Myocyte (in vitro differentiated cells): Measurements from ENCODE around the gene TAP2. TPM values are rescaled to one million over a fixed set of nuclear protein-coding genes. Genes with fewer than 3 reads are reported as not detected.
"Not testable (repeated sequence)": the region's sequence is repeated elsewhere in the genome, so short reads cannot be mapped to it uniquely, and the experiment has no call there.

Experiments
- DNase-seq: peaks from one replicate; pipeline ENCODE4 v3.0.0-alpha.2; 2012; ENCODE audit warnings: low read depth
- total RNA-seq: library from RNA; depleted of rRNA; stranded (reverse); fragments of >200 nt; gene quantifications from 2 replicates; pipeline ENCODE4 v1.2.3, GENCODE V29; 2014

TAP2 gene
- total RNA-seq, 1 donor from 2014 or later: 4.1 TPM

DNA sequence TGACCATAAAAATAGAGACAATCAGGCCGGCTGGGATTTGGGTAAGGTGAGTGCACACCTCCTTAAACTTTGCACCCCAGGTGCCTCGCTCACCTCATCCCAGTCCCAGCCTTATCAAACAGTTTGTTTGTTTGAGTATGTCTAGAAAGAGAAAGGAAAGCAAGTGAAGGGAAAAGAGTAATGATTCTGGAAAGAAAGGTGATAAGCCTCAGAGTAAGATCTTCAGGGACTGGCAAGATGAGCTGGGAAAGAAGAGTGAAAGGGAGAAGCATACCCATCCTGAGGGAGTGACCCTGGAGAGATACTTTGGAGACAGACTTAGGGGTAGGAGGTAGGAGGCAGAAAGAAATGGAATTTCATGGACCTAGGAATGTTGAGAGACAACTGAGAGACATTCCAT lies 1.7 kb downstream of the TAP2 start:
- DNase-seq: no peak

DNA sequence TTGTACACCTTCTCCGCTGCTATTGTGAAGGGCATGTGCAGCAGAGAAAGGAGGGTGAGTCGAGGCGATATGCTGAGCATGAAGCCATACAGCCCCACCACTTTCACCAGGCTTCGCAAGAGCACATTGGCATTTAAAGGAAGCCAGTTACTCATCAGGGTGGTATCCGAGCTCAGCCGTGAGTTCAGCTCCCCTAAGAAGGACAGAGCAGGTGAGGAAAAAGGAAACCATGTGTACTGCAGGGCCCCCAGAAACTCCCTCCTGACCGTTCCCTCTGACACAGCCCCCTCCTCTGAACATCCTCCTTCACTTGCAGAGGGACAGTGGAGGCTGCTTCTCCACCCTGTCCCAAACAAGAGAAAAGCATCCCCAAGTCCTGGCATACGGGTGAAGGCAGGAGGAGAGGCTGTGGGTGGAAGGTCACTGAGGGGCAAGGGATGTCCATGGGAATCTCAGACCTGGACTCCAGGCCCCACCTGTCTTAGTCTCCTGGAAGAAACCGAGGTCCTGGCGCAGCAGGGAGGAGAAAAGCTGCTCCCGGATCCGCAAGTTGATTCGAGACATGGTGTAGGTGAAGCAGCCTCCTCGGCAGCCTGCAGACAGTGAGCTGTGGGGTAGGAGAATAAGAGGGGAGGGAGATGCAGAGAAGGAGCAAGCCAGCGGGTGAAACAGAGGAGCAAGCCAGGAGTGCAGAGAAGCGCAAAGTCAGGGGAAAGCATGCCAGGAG lies 3.2 kb downstream of the TAP2 start:
- DNase-seq: no peak

DNA sequence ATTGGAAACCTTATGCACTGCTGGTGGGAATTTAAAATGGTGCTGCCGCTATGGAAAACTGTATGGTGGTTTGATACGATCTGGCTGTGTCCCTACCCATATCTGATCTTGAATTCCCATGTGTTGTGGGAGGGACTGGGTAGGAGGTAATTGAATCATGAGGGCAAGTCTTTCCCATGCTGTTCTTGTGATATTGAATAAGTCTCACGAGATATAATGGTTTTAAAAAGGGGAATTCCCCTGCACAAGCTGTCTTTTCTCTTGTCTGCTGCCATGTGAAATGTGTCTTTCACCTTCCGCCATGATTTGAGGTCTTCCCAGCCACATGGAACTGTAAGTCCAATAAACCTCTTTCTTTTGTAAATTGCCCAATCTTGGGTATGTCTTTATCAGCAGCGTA lies 4.9 kb downstream of the TAP2 start:
- no peak for DNase-seq

DNA sequence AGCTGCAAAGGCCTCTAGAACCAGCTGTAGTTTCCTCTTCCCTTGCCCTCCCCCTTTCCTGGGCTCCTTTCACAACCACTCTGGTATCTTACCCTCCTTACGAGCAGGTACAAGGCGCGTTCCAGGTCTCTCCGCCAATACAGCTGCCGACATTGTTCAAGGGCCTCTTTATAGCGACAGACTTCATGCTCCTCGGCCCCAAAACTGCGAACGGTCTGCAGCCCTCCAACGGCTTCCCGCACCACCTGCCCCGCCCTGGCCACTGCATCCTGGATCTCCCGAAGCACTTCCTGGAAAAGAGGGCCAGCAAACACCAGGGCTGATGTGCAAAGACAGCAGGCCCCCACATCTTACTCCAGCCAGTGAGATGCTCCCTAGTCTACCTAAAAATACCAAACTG lies 6.0 kb downstream of the TAP2 start:
- DNase-seq: no peak

DNA sequence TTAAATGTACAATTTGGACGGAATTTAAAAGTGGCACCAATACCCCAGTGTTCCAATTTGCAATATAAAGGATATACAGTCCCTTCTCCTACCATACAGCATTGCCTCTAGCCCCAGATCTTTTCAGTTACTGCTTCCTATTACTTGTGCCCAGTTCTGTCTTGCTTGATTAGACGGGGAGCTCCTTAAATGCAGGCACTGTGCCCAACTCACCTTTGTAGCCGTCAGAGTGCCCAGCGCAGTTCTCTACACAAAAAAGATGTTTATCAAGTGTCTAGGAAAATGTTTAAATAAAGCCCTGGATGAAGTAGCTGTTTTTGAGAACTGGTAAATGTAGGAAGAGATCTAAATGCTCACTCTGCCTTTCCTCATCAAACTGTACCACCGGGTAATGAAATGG lies 7.6 kb downstream of the TAP2 start:
- no peak for DNase-seq

DNA sequence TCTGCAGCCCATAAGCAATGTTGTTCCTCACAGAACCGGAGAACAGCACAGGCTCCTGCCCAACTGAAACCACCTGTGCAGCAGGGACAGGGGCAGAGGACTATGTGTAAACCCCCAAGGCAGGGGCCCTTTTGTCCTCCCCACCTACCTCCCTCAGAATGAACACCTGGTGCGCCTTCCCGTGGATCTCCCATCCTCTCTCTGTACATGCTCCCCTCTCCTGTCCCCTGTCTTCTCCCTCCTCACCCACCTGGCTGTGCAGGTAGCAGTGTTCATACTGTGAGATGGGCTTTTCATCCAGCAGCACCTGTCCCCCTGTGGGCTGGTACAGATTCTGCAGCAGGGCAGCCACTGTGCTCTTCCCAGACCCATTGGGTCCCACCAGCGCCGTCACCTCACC lies 8.5 kb downstream of the TAP2 start:
- DNase-seq: no peak

DNA sequence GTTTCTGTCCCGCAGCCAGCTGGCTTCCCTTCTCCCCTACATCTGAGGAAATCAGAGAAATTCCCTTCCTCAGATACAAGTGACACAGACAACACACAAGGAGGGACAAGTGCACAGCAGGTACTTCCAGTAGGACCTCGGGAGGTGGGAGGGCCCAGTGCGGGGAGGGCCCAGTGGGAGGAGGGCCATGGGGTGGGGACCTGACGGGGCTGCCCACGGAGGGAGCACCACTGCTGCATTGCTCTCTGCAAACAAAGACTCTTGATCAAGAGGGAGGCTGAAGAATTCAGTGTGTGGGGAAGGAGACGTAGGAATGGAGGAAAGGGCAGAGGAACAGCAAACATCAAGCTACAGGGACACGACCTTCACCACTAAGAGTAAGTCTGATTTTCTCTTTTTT lies 9.0 kb downstream of the TAP2 start:
- no peak for DNase-seq

DNA sequence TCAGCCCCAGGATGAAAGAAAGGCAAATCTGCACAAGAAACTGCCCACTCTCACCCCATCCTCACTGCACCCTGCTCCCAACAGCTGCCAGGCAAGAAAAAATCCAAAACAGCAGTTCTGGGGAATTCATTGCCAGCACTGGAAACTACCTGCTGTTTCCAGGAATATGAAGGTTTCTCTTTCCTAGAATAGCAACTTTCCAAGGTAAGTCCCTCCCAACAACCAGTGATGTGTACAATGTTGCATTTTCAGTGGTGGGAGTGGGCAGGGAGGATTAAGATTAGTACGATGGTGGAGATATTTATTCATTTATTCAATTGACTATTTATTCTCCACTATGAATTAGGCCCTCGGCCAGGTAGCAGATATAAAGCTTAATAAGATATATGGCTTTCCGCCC lies 11.5 kb downstream of the TAP2 start:
- peak; percentile 9 for DNase-seq

DNA sequence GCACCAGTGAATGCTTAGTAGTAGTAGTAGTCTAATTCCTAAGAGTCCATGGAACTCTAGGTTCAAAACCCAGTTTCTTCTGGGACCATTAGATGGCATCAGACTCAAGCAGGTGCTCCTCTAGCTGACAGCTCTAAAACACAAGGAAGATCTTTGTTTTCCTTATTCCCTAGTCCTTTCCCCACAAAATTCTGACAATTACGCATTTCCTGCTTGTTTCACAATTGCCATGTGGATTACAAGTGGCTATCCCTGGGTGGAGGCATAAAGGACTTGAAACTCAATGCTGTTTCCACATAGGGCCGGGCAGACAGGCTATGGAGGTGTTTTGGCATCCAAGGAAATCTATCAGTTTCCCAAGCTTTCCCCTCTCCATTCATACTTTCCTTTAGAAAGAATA lies 12.6 kb downstream of the TAP2 start:
- peak; percentile 45 for DNase-seq

DNA sequence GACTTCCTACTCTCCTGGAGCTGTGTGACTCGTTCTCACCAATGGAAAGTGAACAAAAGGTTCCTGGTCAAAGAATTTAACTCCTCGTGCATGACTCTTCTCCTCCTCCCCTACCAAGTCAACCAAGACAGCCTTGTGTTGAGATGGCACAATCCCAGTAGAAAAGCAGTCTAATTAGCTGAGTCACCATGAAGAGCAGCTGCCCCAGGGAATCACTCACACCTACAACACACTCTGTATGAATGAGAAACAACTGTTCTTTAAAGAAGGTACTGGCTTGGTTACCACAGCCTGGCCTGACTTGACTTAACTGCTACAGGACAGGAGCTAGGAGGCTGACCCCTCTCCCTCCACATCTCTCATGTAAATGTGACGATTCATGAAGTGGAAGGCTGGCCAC lies 18.8 kb downstream of the TAP2 start:
- peak; percentile 94 for DNase-seq

DNA sequence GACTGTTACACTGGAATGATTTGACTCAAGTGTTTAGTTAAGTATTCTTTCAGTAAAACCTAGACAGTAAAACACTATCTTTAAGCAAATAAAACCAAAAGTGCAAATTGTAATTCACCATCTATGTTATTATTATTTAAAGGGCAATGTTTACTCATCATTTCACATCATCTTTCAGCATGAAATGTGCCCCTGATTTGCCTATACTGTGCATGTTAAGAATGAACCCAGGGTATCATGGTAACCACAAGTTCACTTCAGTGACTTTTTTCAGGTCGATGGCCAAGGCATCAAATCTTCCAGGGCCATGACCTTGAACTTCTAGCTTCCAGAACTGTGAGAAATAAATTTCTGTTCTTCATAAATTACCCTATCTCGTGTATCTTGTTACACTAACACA lies 19.7 kb downstream of the TAP2 start:
- no peak for DNase-seq

DNA sequence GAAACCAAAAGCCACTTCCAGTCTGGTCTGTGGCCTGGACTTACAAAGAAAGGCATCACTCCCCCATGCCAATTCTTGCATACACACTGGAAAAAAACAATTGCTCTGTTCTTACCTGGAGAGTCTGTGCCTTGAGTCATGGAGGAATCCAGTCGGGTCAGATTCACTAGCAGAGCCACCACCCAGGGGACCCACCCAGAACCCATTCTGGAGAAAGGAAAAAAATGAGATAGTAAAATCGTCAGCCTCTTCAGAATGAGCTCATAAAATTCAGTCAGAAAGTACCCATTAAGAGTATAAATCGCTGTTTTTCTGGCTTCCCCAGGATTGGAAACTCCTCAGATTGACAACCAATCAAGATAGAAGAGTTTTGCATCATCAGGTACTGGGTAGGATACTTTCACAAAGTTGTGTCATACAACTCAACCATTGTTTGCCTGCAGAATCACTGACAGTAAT lies 21.8 kb downstream of the TAP2 start, which contains the start of gene HLA-DOB:
HLA-DOB (minus strand) TSS at position 257 of the 459 bp plus-strand sequence; CDS start at position 206, 51 bp downstream.
- no peak for DNase-seq

DNA sequence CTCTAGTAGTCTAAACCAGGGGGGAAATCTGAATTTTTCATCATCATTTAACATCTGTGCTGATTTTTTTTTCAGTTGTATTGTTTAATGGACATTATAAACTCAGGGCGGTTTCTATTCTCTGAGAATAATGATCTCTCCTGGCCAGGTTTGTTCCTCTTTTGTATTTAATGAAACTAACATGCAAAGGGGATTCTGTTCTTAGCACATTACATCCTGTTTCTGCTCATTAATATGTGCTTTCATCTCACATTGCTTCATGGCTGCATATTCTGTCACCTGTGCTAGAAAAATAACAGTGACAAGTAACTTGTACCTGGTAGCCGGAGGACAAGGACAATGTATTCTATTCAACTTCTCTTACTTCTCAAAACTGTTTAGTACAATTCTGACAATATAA lies 22.5 kb downstream of the TAP2 start:
- DNase-seq: no peak

DNA sequence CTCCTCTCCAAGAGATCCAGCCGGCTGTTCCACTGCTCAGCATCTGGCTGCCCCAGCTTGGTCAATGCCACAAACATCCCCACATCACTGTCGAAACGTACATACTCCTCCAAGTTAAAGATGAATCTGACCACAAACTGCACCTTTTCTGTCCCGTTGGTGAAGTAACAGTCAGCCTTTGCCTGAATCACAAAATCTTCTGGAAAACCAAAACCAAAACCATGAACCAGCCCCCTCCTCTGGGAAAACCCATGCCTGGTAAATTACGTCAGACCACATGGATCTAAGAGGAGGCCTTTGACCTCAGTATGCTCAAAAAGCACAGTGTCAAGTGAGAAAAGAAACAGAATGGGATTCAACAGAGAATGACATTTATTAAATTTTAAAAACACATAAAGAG lies 23.4 kb downstream of the TAP2 start:
- no peak for DNase-seq

DNA sequence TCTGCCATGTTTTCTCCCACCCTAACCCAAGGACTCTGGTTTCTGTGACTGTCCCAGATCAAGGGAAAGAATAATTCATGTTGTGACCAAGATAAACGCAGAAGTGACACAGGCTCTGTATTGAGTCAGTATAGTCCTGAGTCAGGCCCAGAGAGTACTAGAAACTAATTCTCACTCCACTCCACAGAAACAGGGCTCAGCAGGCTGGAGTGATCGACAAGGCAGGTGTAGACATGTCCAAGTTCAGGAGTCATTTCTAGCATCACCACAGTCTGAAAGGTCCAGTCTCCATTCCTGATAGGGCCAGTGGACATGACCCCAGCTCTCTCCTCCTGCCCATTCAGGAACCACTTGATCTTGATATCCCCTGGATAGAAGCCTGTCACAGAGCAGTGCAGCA lies 24.4 kb downstream of the TAP2 start:
- no peak for DNase-seq

DNA sequence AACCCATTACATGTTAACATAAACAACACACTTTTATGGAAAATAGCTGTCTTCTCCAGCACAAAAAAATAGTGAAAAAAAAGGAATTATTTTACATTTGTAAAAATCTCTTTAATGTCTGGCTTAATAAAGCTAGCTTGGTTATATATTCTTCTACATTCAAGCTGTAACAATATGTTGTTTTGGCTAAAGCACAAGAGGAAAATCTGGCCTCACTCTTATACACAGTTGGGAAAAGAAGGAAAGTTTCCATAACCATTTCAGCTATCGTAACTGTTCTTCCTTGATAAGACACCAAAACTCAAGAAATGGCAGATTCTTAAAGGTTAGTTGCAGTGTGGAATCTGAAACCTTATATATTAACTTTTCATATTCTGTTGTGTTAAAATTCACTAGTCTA lies 29.4 kb downstream of the TAP2 start:
- DNase-seq: no peak

DNA sequence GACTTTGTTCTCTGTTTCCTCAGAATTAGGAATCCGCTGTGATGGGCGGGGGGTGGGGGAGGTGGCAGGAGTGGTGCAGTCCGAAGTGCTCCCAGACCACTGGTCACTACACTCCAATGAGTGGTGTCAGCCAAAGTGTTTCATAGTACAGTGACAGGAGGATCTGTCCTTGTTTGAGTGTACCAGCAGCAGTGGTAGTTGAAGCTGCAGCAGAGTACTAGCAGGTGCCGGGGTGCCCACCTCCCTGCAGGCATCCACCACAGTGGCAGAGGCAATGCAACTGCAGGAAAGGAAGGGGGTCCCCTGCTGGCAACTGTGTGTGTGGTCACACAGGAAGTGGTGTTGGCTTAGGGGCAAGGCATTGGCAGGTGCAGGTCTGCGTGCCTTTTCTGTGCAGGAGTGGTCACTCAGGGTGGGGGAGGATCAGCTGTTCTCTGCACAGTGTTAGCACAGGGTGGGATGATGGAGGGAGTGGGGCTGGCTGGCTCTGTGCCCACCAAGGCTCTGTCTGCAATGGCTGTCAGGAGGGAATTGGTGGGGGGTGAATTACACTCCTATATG lies 31.4 kb downstream of the TAP2 start:
- peak; percentile 46 for DNase-seq

DNA sequence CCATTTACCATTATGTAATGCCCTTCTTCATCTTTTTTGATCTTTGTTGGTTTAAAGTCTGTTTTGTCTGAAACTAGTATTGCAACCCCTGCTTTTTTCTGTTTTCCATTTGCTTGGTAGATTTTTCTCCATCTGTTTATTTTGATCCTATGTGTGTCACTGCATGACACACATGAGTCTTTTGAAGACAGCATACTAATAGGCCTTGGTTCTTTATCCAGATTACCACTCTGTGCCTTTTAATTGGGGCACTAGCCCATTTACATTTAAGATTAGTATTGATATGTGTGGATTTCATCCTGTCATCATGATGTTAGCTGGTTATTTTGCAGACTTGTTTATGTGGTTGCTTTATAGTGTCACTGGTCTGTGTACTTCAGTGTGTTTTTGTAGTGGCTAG lies 33.1 kb downstream of the TAP2 start:
- DNase-seq: not testable (repeated sequence)

DNA sequence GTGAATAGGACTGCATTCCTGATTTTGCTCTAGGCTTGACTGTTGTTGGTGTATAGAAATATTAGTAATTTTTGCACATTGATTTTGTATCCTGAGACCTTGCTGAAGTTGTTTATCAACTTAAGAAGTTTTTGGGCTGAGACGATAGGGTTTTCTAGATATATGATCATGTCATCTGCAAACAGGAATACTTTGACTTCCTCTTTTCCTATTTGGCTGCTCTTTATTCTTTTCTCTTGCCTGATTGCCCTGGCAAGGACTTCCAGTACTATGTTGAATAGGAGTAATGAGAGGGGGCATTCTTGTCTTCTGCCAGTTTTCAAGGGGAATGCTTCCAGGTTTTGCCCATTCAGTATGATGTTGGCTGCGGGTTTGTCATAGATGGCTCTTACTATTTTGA lies 35.1 kb downstream of the TAP2 start:
- DNase-seq: no peak

DNA sequence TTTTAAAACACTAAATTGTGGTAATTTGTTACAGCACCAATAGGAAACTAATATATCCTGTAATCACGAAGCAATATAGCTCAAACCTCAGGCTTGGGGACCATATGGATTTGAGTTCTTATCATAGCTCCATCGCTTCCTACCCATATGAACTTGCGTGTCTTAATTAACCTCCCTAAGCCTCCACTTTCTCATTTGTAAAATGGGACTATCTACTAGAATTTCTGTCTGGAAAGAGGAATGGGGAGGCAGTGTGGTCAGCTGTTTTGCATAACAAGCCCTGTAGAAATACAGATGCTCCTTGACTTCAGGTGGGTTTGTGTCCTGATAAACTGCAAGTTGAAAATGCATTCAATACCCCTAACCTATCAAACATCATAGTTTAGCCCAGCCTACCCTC lies 38.8 kb downstream of the TAP2 start:
- no peak for DNase-seq

DNA sequence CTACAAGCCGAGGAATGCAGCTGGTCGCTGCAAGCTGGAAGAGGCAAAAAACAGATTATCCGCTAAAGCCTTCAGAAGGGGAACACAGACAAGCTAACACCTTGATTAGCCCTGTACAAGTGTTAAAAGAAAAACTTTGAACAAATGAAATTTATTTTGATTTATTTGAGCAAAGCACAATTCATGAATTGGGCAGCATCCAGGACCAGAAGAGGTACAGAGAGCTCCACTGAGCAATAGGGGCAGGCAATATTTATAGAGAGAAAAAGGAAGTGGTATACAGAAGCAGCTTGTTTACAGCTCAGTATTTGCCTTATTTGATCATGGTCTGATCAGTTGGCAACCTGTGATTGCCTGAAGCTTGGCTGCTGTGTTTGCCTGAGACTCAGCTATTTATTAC lies 39.4 kb downstream of the TAP2 start:
- DNase-seq: no peak

DNA sequence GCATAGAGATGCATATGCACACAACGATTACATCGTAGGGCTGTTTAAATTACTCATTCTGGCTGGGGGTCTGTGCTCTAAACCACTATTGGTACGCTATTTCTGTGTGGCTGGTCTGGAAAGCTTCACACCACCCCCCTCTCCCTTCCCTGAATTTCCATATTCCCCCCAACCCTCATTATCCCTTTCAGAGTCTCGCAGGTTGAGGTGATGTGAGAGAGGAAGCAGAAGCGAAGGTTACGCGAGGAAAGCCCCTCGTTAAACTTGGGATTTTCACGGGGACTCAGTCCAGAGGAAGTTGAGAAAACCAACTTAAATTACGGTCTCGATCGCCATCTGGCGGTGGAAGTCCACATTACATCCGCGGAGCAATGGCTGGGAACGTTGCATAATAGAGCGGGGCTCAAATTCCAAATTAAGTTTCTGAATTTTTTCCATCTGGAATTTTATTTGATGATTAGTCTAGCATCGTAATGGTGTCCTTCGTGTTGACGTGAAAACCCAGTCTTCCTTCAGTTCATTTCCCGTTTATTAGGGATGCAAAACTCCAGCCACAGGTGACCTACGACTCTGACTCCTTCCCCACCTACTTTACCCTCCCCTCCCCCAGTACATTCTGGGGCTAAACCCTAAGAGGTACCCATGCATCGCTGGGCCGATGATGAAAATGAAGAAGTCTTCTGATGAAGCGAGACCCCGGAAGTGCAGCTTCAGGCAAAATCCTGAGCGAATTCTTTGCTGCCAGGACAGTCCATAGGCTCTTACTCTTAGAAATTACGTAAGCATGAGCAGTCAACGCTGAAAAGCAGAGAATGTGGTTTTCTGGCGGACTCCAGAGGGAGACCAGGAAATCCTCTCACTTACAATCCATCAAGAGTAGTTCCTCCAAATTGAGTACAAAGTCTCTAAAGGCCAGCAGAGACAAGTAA lies 41.4 kb downstream of the TAP2 start:
- DNase-seq: peak; percentile 68
